ENCODE results near the gene C1QTNF12.

GRCh38 chr1:1212780-1213344, 33.7 kb downstream of the C1QTNF12 start:
- TF ChIP-seq POLR2AphosphoS5 (IDR thresholded peaks at IDR 0.05; ENCODE audit: borderline replicate concordance, low read depth, low read length) = no peak
- no peak for TF ChIP-seq EZH2 (IDR thresholded peaks at IDR 0.05)
- no peak for TF ChIP-seq FOXP2 (optimal IDR thresholded peaks at IDR 0.05; ENCODE audit: control extremely low read depth, extremely low read length, insufficient read depth)
